NCI-H1105 treated with DMSO at 0.1 percent for 48 hours (cell line): Measurements from ENCODE around the gene CHST4.
"Not testable (repeated sequence)": the region's sequence is repeated elsewhere in the genome, so short reads cannot be mapped to it uniquely, and the experiment has no call there.

Experiments
- DNase-seq: peaks from one replicate; lab custom pipeline; 2025; lab: John Stamatoyannopoulos, UW

CHST4 gene

GRCh38 chr16:71526111-71526631 is at the start of gene CHST4:
CHST4 (plus strand) TSS chr16:71526426; CDS start chr16:71536678, 10,252 bp downstream.
- no peak for DNase-seq

DNA sequence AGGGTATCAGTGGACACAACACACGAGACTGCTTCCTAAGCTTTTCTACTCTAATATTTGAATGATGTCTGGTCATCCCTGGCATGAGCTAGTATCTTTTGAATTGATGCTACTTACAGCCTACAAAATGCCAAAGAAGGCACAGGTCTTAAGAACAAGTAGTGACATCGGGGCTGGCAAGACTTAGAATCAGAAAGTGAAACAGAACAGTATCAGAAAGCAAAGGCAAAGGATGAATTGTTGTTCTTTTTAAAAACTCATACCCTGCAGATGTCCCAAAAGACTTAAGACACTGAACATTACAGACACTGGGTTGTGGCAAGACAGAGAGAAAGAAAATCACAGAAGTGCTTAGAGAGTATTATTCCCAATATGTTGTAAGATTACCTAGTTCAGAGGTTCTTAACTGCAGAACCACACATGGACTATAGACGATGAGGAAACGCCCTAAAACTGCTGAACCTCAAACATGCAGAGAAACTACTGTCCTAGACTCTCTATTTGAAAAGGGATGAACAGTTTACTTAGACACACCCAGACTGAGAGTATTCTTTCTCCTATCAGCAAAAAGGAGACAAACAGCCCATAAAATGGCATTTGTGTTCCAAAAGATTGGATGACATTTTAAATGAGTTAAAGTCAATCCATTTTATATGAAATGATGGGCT is 49.6 kb upstream of the CHST4 start:
- DNase-seq, result no peak

GRCh38 chr16:71479420-71479819 is 46.8 kb upstream of the CHST4 start:
- no peak for DNase-seq

GRCh38 chr16:71480956-71481355 is 45.3 kb upstream of the CHST4 start:
- DNase-seq, result no peak

- DNase-seq, result no peak
These were observed 43.7 kb upstream of the CHST4 start for GRCh38 chr16:71482569-71482968.

DNA sequence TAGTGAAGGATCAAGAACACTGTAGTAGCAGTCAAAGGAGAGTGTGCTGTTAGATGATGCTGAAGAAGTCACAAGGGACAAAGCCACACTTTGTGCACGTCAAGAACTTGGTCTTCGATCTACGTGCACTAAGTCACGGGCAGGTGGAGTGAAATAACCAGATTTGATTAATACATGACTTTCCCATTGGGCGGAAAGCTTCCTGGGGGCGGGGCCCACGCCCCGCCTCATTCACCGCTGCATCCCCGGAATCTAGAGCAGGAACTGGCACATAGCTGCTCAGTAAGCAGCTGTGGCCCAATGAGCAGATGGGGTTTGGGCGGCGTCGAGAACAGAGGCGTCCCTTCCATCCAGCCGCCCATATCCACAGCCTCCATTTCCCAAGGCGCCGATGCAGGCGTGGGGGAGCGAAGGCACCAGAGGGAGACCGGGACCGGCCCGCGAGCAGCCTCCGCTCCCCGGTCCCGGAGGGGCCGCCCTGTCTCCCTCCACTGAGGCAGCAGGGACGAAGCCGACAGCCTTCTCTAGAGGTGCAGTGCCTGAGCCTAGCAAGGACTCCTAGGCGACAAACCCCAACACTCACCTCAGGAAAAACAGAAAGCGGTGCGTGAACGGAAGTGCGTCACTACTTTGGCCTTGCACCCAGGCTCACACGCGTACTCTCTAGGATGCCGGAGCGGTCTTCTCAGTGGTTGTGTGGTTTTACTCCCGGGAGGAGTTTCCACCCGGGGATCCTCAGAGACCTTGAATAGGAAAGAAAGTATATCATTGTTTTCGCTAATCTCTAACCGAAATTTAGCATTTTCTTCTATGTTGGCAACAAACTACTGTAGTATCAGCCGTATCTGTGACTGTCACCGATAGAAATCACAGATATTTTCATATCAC is 42.0 kb upstream of the CHST4 start:
- peak; percentile 76 for DNase-seq

DNA sequence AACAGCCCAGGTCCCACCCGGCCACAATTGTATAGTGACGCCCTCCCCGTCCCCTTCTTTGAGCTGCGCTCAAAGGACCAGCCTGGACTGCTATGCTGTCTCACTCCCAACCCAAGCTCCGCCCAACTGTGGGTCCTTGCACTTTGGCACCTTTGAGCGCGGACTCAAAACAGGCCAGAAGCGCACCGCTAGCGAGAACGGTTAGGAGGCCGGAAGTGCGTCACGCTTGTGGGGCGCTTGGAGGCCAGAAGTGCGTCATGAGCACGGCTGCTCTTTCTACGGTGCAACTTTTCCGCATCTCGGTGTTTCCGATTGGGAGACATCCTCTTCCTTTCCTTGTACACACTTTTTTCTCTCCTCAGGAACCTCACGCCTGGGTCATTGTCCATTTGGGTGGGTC is 37.1 kb upstream of the CHST4 start, which contains the start of gene ZNF19:
Gene ZNF19, minus strand, starts transcription at position 203 of the 400 bp plus-strand sequence. CDS start 7,210 bp downstream, outside the sequence.
- no peak for DNase-seq

DNA sequence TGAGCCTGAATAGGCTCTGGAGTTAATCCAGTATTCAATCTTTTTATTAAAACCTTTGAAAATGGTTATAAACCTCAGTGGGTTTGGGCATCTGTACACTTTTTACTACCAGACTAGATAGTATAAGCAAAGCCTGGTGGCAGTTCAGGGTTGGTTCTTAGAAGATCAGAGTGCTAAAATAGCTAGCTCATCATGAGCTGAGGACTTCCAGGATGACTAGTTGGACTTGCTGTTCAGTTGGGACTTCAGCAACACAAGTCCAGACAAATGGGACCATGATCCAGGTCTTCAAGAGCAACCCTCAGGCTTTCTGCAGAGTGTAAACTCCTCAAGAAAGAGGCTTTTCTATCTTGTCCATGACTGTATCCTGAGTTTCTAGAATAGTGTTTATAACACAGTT is 35.9 kb upstream of the CHST4 start:
- no peak for DNase-seq

DNA sequence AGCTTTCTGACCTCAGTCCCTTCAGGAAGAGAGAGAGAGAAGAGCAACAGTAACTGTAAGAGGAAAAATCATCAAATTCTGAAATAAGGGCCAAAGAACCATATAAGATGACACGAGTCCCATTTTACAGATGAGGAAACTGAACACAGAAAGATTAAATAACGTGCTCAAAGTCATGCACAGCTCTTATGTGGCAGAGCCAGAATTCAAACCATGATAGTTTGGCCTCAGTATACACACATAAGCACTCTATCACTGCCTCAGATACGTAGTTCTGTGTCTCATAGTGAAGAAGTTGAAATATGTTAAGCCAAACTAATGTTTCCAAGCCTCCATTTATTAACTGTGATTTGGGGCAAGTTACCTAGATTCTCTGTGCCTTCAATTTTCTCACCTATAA is 35.2 kb upstream of the CHST4 start:
- no peak for DNase-seq

GRCh38 chr16:71492786-71493185 is 33.4 kb upstream of the CHST4 start:
- no peak for DNase-seq

- no peak for DNase-seq
These were observed 33.0 kb upstream of the CHST4 start for GRCh38 chr16:71493213-71493612.

- DNase-seq, result no peak
These were observed 28.2 kb upstream of the CHST4 start for GRCh38 chr16:71498031-71498430.

- DNase-seq, result peak; percentile 23
These were observed 26.4 kb upstream of the CHST4 start for GRCh38 chr16:71499775-71500364.

DNA sequence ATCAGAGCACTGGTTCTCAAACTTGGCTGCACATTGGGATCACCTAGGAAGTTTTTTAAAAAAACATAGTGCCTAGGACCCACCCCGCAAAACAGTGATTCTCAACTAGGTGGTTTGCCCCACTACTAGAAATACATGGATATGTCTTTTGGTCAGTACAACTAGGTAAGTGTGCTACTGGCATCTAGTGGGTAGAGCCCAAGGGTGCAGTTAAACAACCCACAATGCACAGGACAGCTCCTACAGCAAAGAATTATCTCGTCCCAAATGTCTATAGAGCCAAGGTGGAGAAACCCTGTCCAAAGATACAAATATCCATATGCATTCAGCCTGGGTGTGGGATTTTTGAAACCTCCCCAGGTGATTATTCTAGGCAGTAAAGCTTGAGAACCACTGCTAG is 25.3 kb upstream of the CHST4 start:
- DNase-seq, result no peak

GRCh38 chr16:71501547-71501946 is 24.7 kb upstream of the CHST4 start:
- DNase-seq, result no peak

DNA sequence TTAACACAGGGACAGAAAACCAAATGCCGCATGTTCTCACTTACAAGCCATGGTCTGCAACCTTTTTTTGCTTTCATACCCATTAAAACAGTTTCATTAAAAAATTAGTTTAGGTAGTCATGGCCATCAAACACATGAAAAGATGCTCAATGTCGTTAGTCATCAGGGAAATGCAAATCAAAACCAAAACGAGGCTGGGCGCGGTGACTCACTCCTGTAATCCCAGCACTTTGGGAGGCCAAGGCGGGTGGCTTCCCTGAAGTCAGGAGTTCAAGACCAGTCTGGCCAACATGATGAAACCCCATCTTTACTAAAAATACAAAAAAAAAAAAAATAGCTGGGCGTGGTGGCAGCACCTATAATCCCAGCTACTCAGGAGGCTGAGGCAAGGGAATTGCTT is 22.2 kb upstream of the CHST4 start:
- DNase-seq, result not testable (repeated sequence)

DNA sequence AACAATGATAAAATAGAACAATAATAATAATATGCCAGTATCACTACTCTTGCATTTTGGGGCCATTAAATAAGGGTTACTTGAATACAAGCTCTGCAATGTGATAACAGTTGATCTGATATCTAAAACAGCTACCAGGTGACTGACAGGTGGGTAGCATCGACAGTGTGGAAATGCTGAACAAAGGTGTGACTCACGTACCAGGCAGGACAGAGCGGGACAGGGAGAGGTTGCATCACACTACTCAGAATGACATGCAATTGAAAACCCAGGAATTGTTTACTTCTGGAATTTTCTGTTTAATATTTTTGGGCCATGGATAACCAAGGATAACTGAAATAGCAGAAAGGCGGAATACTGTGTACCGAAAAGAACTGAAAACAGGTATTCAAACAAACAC is 21.3 kb upstream of the CHST4 start:
- no peak for DNase-seq

DNA sequence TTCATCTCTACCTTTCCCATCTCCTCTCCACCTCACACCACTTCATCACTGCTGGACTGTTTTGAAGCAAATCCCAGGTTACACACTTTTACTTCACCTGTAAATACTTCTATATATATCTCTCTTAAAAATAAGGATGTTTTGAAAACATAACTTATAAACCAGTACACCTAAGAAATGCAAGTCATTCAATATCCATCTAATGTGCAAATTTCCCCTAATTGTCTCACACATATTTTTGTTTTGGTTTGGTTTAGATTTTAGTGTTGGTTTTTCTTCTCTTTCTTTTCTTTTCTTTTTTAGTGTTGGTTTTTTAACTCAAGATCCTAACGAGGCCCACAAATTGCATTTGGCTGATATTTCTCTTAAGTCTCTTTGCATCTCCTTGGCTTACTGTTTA is 19.2 kb upstream of the CHST4 start:
- no peak for DNase-seq

DNA sequence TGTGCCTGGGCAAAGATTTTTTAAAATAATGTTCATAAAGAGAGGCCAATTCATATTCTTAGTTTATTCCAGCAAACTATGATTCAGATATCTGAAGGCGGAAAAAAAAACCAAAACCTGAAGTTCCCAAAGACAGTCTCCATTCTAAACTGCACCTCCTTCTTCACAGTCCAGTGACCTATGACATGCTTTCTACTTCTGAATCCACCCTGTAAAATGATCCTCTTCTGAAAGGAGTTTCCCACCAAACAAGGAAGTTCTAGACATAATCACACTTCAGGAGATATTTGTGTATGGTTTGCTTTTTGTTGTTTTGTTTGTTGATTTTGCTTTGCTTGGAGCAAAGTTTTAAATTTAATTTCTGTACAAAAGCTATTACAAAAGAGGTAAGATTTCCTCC is 12.9 kb upstream of the CHST4 start:
- DNase-seq, result no peak

GRCh38 chr16:71514476-71514875 is 11.8 kb upstream of the CHST4 start:
- DNase-seq, result no peak

DNA sequence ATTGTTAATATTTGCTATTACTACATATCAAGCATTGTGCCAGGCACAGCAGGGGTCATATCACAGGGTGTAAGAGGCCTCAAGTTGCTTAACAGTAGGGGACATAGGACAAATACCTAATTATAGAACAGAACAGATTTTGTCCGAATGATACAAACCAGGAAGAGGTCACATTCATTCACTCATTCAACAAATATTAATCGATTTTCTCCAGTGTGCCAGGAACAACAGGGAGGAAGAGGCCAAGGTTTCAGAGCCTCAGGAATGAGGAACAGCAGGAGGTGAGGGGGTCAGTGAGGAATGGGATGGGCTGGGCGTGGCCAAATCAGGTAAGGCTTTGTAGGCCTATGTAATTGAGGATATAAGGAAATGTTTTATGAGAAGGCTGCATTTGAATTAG is 11.2 kb upstream of the CHST4 start:
- DNase-seq, result no peak

- no peak for DNase-seq
These were observed 5.7 kb upstream of the CHST4 start for GRCh38 chr16:71520550-71520949.
